Activated T-helper 2 cell treated with anti-CD3 and anti-CD28 coated beads, Interferon-gamma antibody, Interleukin-2, Interleukin-4, amounts not matched to agents 10 μg/mL and 5 μg/mL and 100 μg/mL, durations not matched to agents 14 hours and 24 hours and 36 hours (primary cell): ENCODE results near the gene MKRN3. TPM values are rescaled to one million over a fixed set of nuclear protein-coding genes. Genes with fewer than 3 reads are reported as not detected.

Source experiments
- DNase-seq: peaks from one replicate; pipeline ENCODE4 v3.0.0; 2021; ENCODE audit warnings: low spot score
- H3K27ac Mint-ChIP-seq: one replicate; pipeline ENCODE4 v1.8.0; 2021; ENCODE audit warnings: mixed read lengths
- H3K27me3 Mint-ChIP-seq: one replicate; pipeline ENCODE4 v1.8.0; 2021; ENCODE audit warnings: low read depth, mixed read lengths
- H3K36me3 Mint-ChIP-seq: one replicate; pipeline ENCODE4 v1.8.0; 2021; ENCODE audit warnings: low read depth, mixed read lengths
- H3K4me1 Mint-ChIP-seq: one replicate; pipeline ENCODE4 v1.8.0; 2021; ENCODE audit warnings: low read depth, mixed read lengths
- H3K4me3 Mint-ChIP-seq: one replicate; pipeline ENCODE4 v1.8.0; 2021; ENCODE audit warnings: low read depth, mild to moderate bottlenecking, moderate library complexity, mixed read lengths
- H3K9me3 Mint-ChIP-seq: one replicate; pipeline ENCODE4 v1.8.0; 2021; ENCODE audit warnings: mixed read lengths
- intact Hi-C: fragments of 100-400 bp; cut with micrococcal nuclease; formaldehyde crosslinking; loops from one replicate; pipeline ENCODE4 v1.15.1; 2023
- total RNA-seq: library from RNA; stranded (reverse); gene quantifications from 2 replicates; pipeline ENCODE4 v1.2.3, GENCODE V29; 2022

The MKRN3 gene
- 1.0 and 1.9 TPM in 2 replicates for total RNA-seq

DNA sequence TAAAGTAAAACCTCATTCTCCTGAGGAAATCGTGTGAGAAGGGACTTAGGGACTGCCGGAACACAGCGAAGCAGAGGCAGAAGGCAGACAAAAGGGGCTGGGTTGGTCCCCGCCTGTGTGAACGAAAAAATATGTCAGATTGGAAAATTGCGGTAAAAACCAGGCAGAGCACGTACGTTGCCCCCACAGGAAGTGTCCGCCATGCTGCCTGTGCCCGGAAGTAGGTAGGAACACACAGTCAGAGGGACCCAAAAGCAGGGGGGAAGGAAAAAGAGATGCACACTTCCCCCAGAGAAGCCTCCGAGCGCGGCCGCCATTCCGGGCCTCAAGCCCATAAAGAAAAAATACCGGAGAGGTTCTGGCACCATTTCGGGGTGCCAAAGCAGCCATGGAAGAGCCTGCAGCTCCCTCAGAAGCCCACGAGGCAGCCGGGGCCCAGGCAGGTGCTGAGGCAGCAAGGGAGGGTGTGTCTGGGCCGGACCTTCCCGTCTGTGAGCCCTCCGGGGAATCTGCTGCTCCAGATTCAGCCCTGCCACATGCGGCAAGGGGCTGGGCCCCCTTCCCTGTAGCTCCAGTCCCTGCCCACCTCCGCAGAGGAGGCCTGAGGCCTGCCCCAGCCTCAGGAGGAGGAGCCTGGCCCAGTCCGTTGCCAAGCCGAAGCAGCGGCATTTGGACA is at the start of gene MKRN3:
TSS of gene MKRN3 (plus strand) at position 280 of the 676 bp plus-strand sequence. CDS start at position 389, 109 bp downstream.
- DNase-seq = peak; percentile 16
- Mint-ChIP-seq H3K4me3 (peak within 1 kb of the TSS; percentile 67), H3K27me3 (no peaks in the 10 kb centered on the region), H3K36me3 (no peaks in the 10 kb centered on the region), H3K9me3 (peaks cover 10% of the 10 kb centered on the region), H3K4me1 (no peaks in the 10 kb centered on the region), H3K27ac (peak within 1 kb of the TSS; percentile 75)
- intact Hi-C loops = no loop called here

- Mint-ChIP-seq H3K27ac (no peak overlapping the region), H3K9me3 (peaks cover 3% of the 10 kb centered on the region), H3K27me3 (no peaks in the 10 kb centered on the region), H3K36me3 (no peaks in the 10 kb centered on the region), H3K4me3 (no peak overlapping the region), H3K4me1 (no peaks in the 10 kb centered on the region)
- DNase-seq = no peak
- intact Hi-C loops = no loop called here
Observed at GRCh38 chr15:23516866-23517265, 48.6 kb upstream of the MKRN3 start.

DNA sequence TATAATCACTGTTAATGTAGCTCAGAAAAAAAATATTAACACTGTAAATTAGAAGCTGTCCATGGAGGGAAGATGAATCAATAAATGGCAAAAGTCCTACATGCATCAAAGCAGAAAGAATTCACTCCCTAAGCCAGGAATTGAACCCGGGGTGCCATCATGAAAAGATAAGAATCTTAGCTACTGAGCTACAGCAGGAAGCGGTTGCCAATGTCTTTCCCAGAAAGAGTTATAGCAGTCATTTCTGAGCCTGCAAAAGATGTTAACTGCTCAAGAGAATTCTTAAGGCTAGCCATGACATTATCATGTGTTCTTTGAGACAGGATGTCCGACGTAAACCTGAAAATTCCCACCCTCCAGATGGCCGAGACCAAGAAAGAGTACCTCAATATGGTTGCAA is 47.4 kb upstream of the MKRN3 start:
- no peaks in the 10 kb centered on the region for H3K36me3 Mint-ChIP-seq
- H3K9me3 Mint-ChIP-seq = peaks cover 3% of the 10 kb centered on the region
- intact Hi-C loops = no loop called here
- H3K27me3 Mint-ChIP-seq = no peaks in the 10 kb centered on the region
- no peaks in the 10 kb centered on the region for H3K4me1 Mint-ChIP-seq
- no peak overlapping the region for H3K27ac Mint-ChIP-seq
- H3K4me3 Mint-ChIP-seq = no peak overlapping the region
- no peak for DNase-seq

DNA sequence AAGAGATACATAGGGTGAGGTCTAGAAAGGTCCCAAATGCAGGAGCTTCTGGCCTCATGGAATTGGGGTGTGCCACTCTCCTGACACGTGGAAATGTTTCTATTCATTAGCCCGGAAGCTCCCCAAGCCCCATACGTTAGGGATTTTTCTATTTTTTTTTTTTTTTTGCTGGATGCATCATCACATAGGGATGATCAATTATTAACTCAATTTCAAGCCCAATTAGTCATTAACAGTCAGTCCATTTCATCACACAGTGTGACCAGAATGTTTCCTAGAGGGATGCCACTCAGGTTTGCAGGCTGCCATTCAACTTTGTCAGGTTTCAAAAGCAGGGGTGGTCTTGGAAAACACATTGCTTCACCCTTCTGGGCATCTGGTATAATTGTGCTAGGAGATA is 40.7 kb upstream of the MKRN3 start:
- no peak overlapping the region for H3K4me3 Mint-ChIP-seq
- no peaks in the 10 kb centered on the region for H3K4me1 Mint-ChIP-seq
- intact Hi-C loops = no loop called here
- H3K9me3 Mint-ChIP-seq = no peaks in the 10 kb centered on the region
- H3K36me3 Mint-ChIP-seq = no peaks in the 10 kb centered on the region
- H3K27ac Mint-ChIP-seq = no peak overlapping the region
- no peak for DNase-seq
- no peaks in the 10 kb centered on the region for H3K27me3 Mint-ChIP-seq

- Mint-ChIP-seq H3K36me3 (no peaks in the 10 kb centered on the region), H3K27ac (no peak overlapping the region), H3K9me3 (no peaks in the 10 kb centered on the region), H3K4me3 (no peak overlapping the region), H3K27me3 (no peaks in the 10 kb centered on the region), H3K4me1 (no peaks in the 10 kb centered on the region)
- intact Hi-C loops = no loop called here
- DNase-seq = no peak
Observed at GRCh38 chr15:23529891-23530290, 35.6 kb upstream of the MKRN3 start.

- Mint-ChIP-seq H3K4me1 (no peaks in the 10 kb centered on the region), H3K9me3 (peaks cover 4% of the 10 kb centered on the region), H3K36me3 (no peaks in the 10 kb centered on the region), H3K27me3 (no peaks in the 10 kb centered on the region), H3K4me3 (no peak overlapping the region), H3K27ac (no peak overlapping the region)
- intact Hi-C loops = no loop called here
- no peak for DNase-seq
Observed at GRCh38 chr15:23532024-23532423, 33.5 kb upstream of the MKRN3 start.

DNA sequence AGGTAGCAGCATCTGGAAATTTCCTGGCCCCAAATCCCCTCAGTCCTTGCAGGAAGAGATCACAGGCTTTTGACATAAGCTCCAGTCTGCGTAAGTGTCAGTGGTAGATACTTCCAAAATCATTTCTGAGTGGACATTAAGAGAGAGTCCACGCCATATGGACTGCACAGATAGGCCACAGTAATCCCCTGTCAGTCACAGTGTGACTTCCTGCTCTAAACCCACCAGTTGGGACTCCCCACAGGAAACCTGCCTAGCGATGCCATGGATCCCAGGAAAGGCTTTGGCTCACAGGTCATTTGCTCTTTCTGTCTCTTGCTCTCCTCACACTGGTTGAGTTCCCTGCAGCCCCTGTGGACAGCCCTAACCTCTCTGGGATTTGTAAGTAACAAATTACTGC is 28.8 kb upstream of the MKRN3 start:
- no peak for DNase-seq
- no peaks in the 10 kb centered on the region for H3K4me1 Mint-ChIP-seq
- no peaks in the 10 kb centered on the region for H3K27me3 Mint-ChIP-seq
- intact Hi-C loops = no loop called here
- no peak overlapping the region for H3K4me3 Mint-ChIP-seq
- no peaks in the 10 kb centered on the region for H3K36me3 Mint-ChIP-seq
- H3K9me3 Mint-ChIP-seq = peaks cover 4% of the 10 kb centered on the region
- no peak overlapping the region for H3K27ac Mint-ChIP-seq

- no peak overlapping the region for H3K4me3 Mint-ChIP-seq
- H3K36me3 Mint-ChIP-seq = no peaks in the 10 kb centered on the region
- no peaks in the 10 kb centered on the region for H3K27me3 Mint-ChIP-seq
- H3K9me3 Mint-ChIP-seq = peaks cover 4% of the 10 kb centered on the region
- no peaks in the 10 kb centered on the region for H3K4me1 Mint-ChIP-seq
- intact Hi-C loops = no loop called here
- no peak overlapping the region for H3K27ac Mint-ChIP-seq
- no peak for DNase-seq
Observed at GRCh38 chr15:23538648-23539047, 26.8 kb upstream of the MKRN3 start.

GRCh38 chr15:23539892-23540291 is 25.6 kb upstream of the MKRN3 start:
- intact Hi-C loops = no loop called here
- Mint-ChIP-seq H3K4me1 (no peaks in the 10 kb centered on the region), H3K9me3 (peaks cover 4% of the 10 kb centered on the region), H3K27ac (no peak overlapping the region), H3K4me3 (no peak overlapping the region), H3K36me3 (no peaks in the 10 kb centered on the region), H3K27me3 (no peaks in the 10 kb centered on the region)
- no peak for DNase-seq

DNA sequence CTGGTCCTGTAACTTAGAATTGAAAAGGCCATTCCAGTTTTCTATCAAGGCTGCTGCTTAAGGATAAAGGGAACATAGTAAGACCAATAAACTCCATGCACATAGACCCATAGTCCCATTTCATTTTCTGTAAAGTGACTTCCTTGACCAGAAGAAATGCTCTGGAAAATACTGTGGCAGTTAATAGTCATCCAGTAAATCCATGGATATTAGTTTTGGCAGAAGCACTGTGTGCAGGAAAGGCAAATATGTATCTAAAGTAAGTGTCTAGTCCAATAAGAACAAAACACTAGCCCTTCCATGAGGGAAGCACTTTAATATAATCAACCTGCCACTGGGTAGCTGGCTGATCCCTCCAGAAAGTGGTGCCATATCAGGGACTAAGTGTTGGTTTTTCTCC is 19.3 kb upstream of the MKRN3 start:
- no peak for DNase-seq
- H3K4me3 Mint-ChIP-seq = no peak overlapping the region

GRCh38 chr15:23548071-23548470 is 17.4 kb upstream of the MKRN3 start:
- intact Hi-C loops = no loop called here
- H3K9me3 Mint-ChIP-seq = no peaks in the 10 kb centered on the region
- no peak overlapping the region for H3K4me3 Mint-ChIP-seq
- H3K27ac Mint-ChIP-seq = no peak overlapping the region
- H3K4me1 Mint-ChIP-seq = no peaks in the 10 kb centered on the region
- DNase-seq = no peak
- H3K36me3 Mint-ChIP-seq = no peaks in the 10 kb centered on the region
- no peaks in the 10 kb centered on the region for H3K27me3 Mint-ChIP-seq

More for the DNA sequence above, 19.3 kb upstream of the MKRN3 start:
- no peaks in the 10 kb centered on the region for H3K9me3 Mint-ChIP-seq
- no peaks in the 10 kb centered on the region for H3K36me3 Mint-ChIP-seq
- no peak overlapping the region for H3K27ac Mint-ChIP-seq
- no peaks in the 10 kb centered on the region for H3K4me1 Mint-ChIP-seq
- intact Hi-C loops = no loop called here
- H3K27me3 Mint-ChIP-seq = no peaks in the 10 kb centered on the region

GRCh38 chr15:23561914-23562313 is 3.6 kb upstream of the MKRN3 start:
- no peaks in the 10 kb centered on the region for H3K36me3 Mint-ChIP-seq
- H3K27me3 Mint-ChIP-seq = no peaks in the 10 kb centered on the region
- peaks cover 10% of the 10 kb centered on the region for H3K9me3 Mint-ChIP-seq
- no peak for DNase-seq
- no peak overlapping the region for H3K4me3 Mint-ChIP-seq
- intact Hi-C loops = no loop called here
- no peaks in the 10 kb centered on the region for H3K4me1 Mint-ChIP-seq
- no peak overlapping the region for H3K27ac Mint-ChIP-seq

GRCh38 chr15:23564821-23565394 is 566 bp upstream of the MKRN3 start:
- no peak for DNase-seq
- intact Hi-C loops = no loop called here
- Mint-ChIP-seq H3K9me3 (peaks cover 10% of the 10 kb centered on the region), H3K4me1 (no peaks in the 10 kb centered on the region), H3K36me3 (no peaks in the 10 kb centered on the region), H3K27ac (no peak overlapping the region), H3K4me3 (peak overlapping the region; percentile 67), H3K27me3 (no peaks in the 10 kb centered on the region)
